Chondrocyte (in vitro differentiated cells): ENCODE measurements around the gene EMX2. TPM values are rescaled to one million over a fixed set of nuclear protein-coding genes. Genes with fewer than 3 reads are reported as not detected.

Experiments used
- DNase-seq: peaks from one replicate; pipeline ENCODE4 v3.0.0; 2021; ENCODE audit warnings: mixed read lengths, low spot score
- H3K27ac Mint-ChIP-seq: one replicate; pipeline ENCODE4 v1.8.0; 2021; ENCODE audit warnings: mild to moderate bottlenecking, moderate library complexity, mixed read lengths; ENCODE audit not compliant: unreplicated experiment
- H3K27me3 Mint-ChIP-seq: 2 replicates; pipeline ENCODE4 v1.8.0; 2021; ENCODE audit warnings: low read depth, mixed read lengths
- H3K36me3 Mint-ChIP-seq: 2 replicates; pipeline ENCODE4 v1.8.0; 2021; ENCODE audit warnings: low read depth, mixed read lengths
- H3K4me1 Mint-ChIP-seq: 2 replicates; pipeline ENCODE4 v1.8.0; 2021; ENCODE audit warnings: low read depth, mild to moderate bottlenecking, mixed read lengths
- H3K4me3 Mint-ChIP-seq: one replicate; pipeline ENCODE4 v1.8.0; 2021; ENCODE audit warnings: mild to moderate bottlenecking, moderate library complexity, mixed read lengths; ENCODE audit not compliant: unreplicated experiment
- H3K9me3 Mint-ChIP-seq: 2 replicates; pipeline ENCODE4 v1.8.0; 2021; ENCODE audit warnings: low read depth, mixed read lengths
- CTCF ChIP-seq: fragments of 200-600 bp; sonication (generic); IDR thresholded peaks from 2 replicates; pipeline ENCODE4 v1.5.0; 2021; ENCODE audit warnings: antibody characterized with exemption, mild to moderate bottlenecking, moderate library complexity
- total RNA-seq: library from RNA; stranded (reverse); gene quantifications from 3 replicates; pipeline ENCODE4 v1.2.1, GENCODE V29; 2021

EMX2 gene
- total RNA-seq, 1 donor from 2014 or later: not detected

- no peak for TF ChIP-seq CTCF
- Mint-ChIP-seq H3K4me3 (no peak overlapping the region), H3K27ac (no peak overlapping the region), H3K27me3 (peaks cover 61% of the 10 kb centered on the region), H3K36me3 (peaks cover 2% of the 10 kb centered on the region), H3K9me3 (no peaks in the 10 kb centered on the region), H3K4me1 (peaks cover 14% of the 10 kb centered on the region)
- no peak for DNase-seq
Measured at GRCh38 chr10:117556356-117556755, 13.8 kb downstream of the EMX2 start.

DNA sequence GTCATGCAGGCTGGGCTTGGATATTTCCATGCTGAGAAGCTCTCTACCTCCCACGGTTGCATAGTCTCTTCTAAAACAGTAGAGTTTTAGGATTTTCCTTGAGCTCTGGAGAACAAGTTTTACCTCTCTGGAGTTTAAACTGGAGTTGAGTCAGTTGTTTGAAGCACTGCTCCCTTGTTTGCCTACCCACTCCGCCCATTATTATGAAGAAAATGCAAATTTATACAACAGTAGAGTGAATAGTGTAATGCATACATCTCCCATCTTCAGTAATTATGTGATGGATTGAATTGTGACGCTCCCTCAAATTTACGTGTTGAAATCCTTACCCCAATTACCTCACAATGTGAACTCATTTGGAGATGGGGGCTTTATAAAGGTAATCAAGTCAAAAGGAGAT is 17.2 kb downstream of the EMX2 start:
- Mint-ChIP-seq H3K27me3 (peaks cover 36% of the 10 kb centered on the region), H3K9me3 (no peaks in the 10 kb centered on the region), H3K27ac (no peak overlapping the region), H3K4me3 (no peak overlapping the region), H3K36me3 (no peaks in the 10 kb centered on the region), H3K4me1 (no peaks in the 10 kb centered on the region)
- TF ChIP-seq CTCF: no peak
- DNase-seq: no peak

- H3K27ac Mint-ChIP-seq: no peak overlapping the region
- no peak for TF ChIP-seq CTCF
- H3K36me3 Mint-ChIP-seq: no peaks in the 10 kb centered on the region
- no peak for DNase-seq
- H3K9me3 Mint-ChIP-seq: no peaks in the 10 kb centered on the region
- no peak overlapping the region for H3K4me3 Mint-ChIP-seq
- H3K27me3 Mint-ChIP-seq: peaks cover 31% of the 10 kb centered on the region
- H3K4me1 Mint-ChIP-seq: no peaks in the 10 kb centered on the region
Measured at GRCh38 chr10:117560942-117561341, 18.4 kb downstream of the EMX2 start.

DNA sequence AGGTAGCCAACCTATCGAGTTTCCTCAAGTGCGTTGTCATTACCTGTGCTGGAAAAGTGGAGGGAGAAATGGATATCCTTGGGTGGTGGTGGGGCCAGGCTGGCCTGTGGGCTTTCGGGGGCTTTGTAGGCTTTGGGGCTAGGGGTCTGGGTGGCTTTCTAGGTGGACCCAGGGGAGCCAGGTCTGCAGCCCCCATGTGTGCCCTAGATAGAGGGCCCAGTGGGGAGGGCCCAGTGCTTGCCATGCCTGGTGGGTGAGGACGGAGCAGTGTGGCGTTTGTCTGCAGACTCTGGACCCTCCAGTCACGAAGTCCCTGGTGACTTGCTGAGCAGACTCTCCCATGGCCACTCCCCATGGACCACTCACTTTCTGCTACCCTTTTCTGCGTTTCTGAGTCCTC is 19.7 kb downstream of the EMX2 start:
- no peak overlapping the region for H3K4me3 Mint-ChIP-seq
- no peak for DNase-seq
- no peak for TF ChIP-seq CTCF
- peaks cover 27% of the 10 kb centered on the region for H3K27me3 Mint-ChIP-seq
- no peak overlapping the region for H3K27ac Mint-ChIP-seq
- H3K36me3 Mint-ChIP-seq: no peaks in the 10 kb centered on the region
- H3K9me3 Mint-ChIP-seq: no peaks in the 10 kb centered on the region
- no peaks in the 10 kb centered on the region for H3K4me1 Mint-ChIP-seq

DNA sequence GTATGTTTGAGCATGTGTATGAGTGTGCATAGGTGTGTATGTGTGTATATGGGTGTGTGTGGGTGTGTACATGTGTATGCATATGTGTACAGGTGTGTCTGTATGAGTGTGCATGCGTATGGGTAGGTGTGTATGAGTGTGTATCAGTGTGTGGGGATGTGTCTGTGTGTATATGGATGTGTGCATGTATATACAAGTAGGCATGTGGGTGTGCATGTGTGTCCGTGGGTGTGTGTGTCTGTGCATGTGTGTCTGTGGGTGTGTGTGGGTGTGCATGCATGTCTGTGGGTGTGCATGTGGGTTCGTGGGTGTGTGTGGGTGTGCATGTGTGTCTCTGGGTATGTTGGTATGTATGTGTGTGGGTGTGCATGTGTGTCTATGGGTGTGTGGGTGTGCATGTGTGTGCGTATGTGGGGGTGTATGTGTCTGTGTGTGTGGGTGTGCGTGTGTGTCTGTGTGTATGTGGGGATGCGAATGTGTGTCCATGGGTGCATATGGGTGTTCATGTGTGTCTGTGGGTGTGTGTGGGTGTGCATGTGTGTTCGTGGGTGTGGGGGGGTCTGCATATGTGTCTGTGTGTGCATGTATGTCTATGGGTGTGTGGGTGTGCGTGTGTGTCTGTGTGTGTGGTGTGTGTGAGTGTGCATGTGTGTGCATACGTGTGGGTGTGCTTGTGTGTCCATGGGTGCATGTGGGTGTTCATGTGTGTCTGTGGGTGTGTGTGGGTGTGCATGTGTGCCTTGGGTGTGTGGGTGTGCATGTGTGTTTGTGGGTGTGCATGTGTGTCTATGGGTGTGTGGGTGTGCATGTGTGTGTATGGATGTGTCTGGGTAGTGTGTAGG is 20.6 kb downstream of the EMX2 start:
- Mint-ChIP-seq H3K4me3 (no peak overlapping the region), H3K9me3 (no peaks in the 10 kb centered on the region), H3K27ac (no peak overlapping the region), H3K27me3 (peaks cover 29% of the 10 kb centered on the region), H3K36me3 (no peaks in the 10 kb centered on the region), H3K4me1 (no peaks in the 10 kb centered on the region)
- no peak for DNase-seq
- TF ChIP-seq CTCF: no peak
